Measurements from ENCODE around the gene ZMYND15.
A peak's percentile ranks its signal among the peaks of the same experiment; 100 is the strongest.

ZMYND15 gene

GRCh38 chr17:4715063-4715744 is 24.4 kb upstream of the ZMYND15 start:
- peak overlapping the region; percentile 5; the same call in 1 of the 2 replicates for H3K4me3 ChIP-seq (replicated peaks; ENCODE audit: low read depth, low read length)
- no peak for DNase-seq (ENCODE audit: extremely low read depth, insufficient read length)

GRCh38 chr17:4716081-4716480 is 23.6 kb upstream of the ZMYND15 start:
- Histone ChIP-seq H3K4me3 (replicated peaks; ENCODE audit: low read depth, low read length) (no peak overlapping the region), H3K27me3 (replicated peaks; ENCODE audit: control insufficient read depth, insufficient read depth, low read length) (no peaks in the 10 kb centered on the region), H3K36me3 (ENCODE audit: control insufficient read depth, insufficient read depth, low read length) (peaks cover 17% of the 10 kb centered on the region)
- DNase-seq (ENCODE audit: extremely low read depth, insufficient read length) = no peak
- no peak for TF ChIP-seq CTCF (IDR thresholded peaks at IDR 0.05; ENCODE audit: insufficient read depth, low read length, poor library complexity, severe bottlenecking)

More at GRCh38 chr17:4715063-4715744, 24.4 kb upstream of the ZMYND15 start:
- no peak for TF ChIP-seq CTCF (IDR thresholded peaks at IDR 0.05; ENCODE audit: insufficient read depth, low read length, poor library complexity, severe bottlenecking)
- no peaks in the 10 kb centered on the region for H3K27me3 ChIP-seq (replicated peaks; ENCODE audit: control insufficient read depth, insufficient read depth, low read length)
- H3K36me3 ChIP-seq (ENCODE audit: control insufficient read depth, insufficient read depth, low read length) = peaks cover 17% of the 10 kb centered on the region

GRCh38 chr17:4717791-4718190 is 21.8 kb upstream of the ZMYND15 start:
- H3K4me3 ChIP-seq (replicated peaks; ENCODE audit: low read depth, low read length) = no peak overlapping the region
- H3K36me3 ChIP-seq (ENCODE audit: control insufficient read depth, insufficient read depth, low read length) = peaks cover 17% of the 10 kb centered on the region
- no peak for TF ChIP-seq CTCF (IDR thresholded peaks at IDR 0.05; ENCODE audit: insufficient read depth, low read length, poor library complexity, severe bottlenecking)

GRCh38 chr17:4718276-4718675 is 21.4 kb upstream of the ZMYND15 start:
- H3K4me3 ChIP-seq (replicated peaks; ENCODE audit: low read depth, low read length) = no peak overlapping the region
- TF ChIP-seq CTCF (IDR thresholded peaks at IDR 0.05; ENCODE audit: insufficient read depth, low read length, poor library complexity, severe bottlenecking) = no peak
- peaks cover 17% of the 10 kb centered on the region for H3K36me3 ChIP-seq (ENCODE audit: control insufficient read depth, insufficient read depth, low read length)
- H3K27me3 ChIP-seq (replicated peaks; ENCODE audit: control insufficient read depth, insufficient read depth, low read length) = no peaks in the 10 kb centered on the region
- no peak for DNase-seq (ENCODE audit: extremely low read depth, insufficient read length)

More at GRCh38 chr17:4717791-4718190, 21.8 kb upstream of the ZMYND15 start:
- DNase-seq (ENCODE audit: extremely low read depth, insufficient read length) = no peak
- H3K27me3 ChIP-seq (replicated peaks; ENCODE audit: control insufficient read depth, insufficient read depth, low read length) = no peaks in the 10 kb centered on the region

- H3K4me3 ChIP-seq (replicated peaks; ENCODE audit: low read depth, low read length) = no peak overlapping the region
- peaks cover 17% of the 10 kb centered on the region for H3K36me3 ChIP-seq (ENCODE audit: control insufficient read depth, insufficient read depth, low read length)
- H3K27me3 ChIP-seq (replicated peaks; ENCODE audit: control insufficient read depth, insufficient read depth, low read length) = no peaks in the 10 kb centered on the region
- DNase-seq (ENCODE audit: extremely low read depth, insufficient read length) = no peak
- TF ChIP-seq CTCF (IDR thresholded peaks at IDR 0.05; ENCODE audit: insufficient read depth, low read length, poor library complexity, severe bottlenecking) = no peak
Observed at GRCh38 chr17:4719146-4719545, 20.5 kb upstream of the ZMYND15 start.

Data from GM06990 (cell line).